Vein endothelial cell (primary cell): ENCODE measurements around the gene HS3ST3B1. TPM values are rescaled to one million over a fixed set of nuclear protein-coding genes. Genes with fewer than 3 reads are reported as not detected.

Source experiments
- total RNA-seq: library from RNA; depleted of rRNA; stranded (reverse); fragments of >200 nt; gene quantifications from 2 replicates; pipeline ENCODE4 v1.2.3, GENCODE V29; 2012

The HS3ST3B1 gene
- under 0.01 and 0.10 TPM in 2 replicates for total RNA-seq

DNA sequence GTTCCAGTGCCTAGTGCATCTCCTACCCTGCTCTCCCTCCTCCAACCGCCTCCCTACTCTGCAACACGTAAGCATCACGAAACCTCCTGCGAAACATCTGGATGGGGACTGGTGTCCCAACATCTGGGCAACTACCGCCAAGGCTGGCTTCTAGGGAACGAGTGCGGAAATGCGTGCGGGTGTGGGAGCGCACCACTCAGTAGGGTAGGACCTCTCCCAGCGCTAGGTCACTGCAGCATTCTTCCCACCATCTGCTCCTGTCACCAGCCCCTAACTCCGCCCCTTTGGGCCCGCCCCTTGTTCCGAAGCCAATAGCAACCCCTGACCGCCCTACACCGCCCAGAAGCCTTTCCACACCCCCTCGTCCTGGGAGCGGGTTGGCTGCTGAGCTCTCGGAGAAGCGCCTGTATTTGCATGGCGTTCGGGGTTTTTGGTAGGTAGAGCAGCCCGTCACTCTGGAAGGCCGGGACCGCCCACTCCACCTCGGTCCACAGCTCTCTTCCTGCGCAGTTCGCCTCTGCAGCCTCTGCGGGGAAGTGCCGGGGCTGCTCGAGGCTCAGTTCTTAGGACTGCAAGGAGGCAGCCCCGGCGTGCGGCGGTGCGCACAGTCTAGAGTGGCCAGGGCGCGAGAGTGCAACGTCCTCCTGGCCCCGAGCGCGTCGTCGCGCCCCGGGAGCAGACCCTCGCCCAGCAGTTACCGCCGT, at the start of gene HS3ST3B1:
HS3ST3B1 (plus strand) TSS at position 507 of the 704 bp plus-strand sequence. CDS start 438 bp downstream, outside the sequence.

Other genes starting within 250 kb of the HS3ST3B1 start
- gene COX10, start 231.6 kb upstream of the HS3ST3B1 start, total RNA-seq: 18.2 and 20.9 TPM in 2 replicates
- not detected in 2 replicates for gene CDRT15, start 64.2 kb upstream of the HS3ST3B1 start, total RNA-seq